Measurements from ENCODE around the gene BIRC6.
"Not testable (repeated sequence)": the region's sequence is repeated elsewhere in the genome, so short reads cannot be mapped to it uniquely, and the experiment has no call there.

The BIRC6 gene

DNA sequence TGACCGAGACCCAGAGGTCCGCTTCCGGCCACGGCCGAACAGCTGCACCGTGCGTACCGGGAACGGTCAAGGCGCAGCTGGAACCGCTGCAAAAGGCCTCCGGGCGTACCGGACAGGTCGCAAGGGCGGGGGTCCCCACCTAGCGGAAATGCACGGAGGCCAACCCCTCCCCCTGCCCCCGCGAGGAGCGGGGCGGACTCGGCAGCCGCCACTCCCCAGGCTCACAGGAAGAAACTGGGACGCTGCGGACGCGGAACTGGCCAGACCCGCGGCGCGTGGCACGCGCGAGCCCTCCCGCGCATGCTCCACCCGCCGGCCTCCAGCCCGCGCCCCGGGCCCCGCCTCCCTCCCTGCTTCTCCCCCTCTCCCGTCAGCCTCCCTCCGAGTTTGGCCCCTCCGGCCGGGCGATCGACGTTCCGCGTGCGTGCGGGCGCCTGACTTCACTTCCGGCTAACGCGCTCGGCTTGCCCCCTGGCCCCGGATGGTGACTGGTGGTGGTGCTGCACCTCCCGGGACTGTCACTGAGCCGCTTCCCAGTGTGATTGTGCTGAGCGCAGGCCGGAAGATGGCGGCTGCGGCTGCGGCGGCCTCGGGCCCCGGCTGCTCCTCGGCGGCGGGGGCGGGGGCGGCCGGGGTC lies at the start of gene BIRC6:
Gene BIRC6, plus strand, starts transcription at position 343 of the 637 bp plus-strand sequence. Its CDS starts 139 bp downstream, at position 482.
- peak; percentile 96 for DNase-seq

- no peak for DNase-seq
Observed at GRCh38 chr2:32310577-32310976, 46.2 kb upstream of the BIRC6 start.

DNA sequence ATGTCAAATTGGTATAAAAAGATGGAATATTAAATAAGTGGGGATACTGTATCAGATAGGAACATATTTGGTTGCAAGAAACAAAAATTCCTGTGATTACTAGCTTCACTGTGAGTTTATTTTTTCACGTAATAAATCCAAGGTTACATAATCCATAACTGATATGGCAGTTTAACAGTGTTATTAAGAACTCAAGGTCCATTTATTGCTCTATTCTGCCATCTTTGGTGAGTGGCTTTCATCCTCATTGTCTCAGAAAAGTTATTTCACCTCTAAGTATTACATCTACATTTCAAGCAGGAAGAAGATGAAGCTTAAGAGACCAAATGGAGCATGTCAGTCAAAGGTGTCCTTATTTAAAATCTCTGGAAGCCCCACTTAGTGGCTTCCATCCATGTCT lies 41.9 kb upstream of the BIRC6 start:
- DNase-seq, result no peak

- DNase-seq, result not testable (repeated sequence)
Observed at GRCh38 chr2:32328679-32329078, 28.1 kb upstream of the BIRC6 start.

- not testable (repeated sequence) for DNase-seq
Observed at GRCh38 chr2:32329180-32329980, 27.4 kb upstream of the BIRC6 start.

DNA sequence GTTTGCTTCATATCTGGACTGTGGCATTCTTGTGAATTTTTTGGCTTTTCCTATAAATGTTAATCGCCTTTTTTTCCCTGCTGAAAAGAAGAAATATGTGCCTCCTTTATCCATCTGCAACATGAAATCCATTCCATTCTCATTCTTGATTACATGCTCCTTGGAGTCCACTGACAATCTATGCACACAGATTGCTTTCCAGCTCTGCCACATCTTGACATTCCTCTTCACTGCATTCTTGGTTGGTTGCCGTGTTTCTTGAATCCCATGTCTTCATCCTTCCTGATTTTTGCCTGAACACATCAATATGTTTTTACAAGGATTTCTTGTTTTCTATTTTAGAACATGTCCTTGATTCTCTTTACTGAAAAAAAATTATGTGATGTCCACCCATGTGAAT lies 26.7 kb upstream of the BIRC6 start:
- peak; percentile 43 for DNase-seq

DNA sequence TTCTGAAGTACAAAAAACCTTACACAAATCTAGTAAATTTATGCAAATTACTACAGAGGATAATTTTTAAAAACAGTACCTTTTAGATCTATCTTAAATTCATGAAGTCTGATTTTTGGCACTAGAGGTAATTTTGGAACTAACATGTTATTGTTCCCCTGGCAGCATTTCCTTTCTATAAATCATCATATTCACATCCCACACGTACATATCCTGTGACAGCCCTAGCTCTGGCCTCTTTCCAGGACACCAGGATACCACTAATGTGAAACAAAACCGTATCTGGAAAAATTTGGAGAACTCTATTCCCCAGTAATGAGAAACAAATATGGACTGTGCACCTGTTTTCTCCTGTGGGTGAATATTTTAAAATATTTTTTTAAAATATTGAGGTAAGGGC lies 14.0 kb upstream of the BIRC6 start:
- DNase-seq, result peak; percentile 42

DNA sequence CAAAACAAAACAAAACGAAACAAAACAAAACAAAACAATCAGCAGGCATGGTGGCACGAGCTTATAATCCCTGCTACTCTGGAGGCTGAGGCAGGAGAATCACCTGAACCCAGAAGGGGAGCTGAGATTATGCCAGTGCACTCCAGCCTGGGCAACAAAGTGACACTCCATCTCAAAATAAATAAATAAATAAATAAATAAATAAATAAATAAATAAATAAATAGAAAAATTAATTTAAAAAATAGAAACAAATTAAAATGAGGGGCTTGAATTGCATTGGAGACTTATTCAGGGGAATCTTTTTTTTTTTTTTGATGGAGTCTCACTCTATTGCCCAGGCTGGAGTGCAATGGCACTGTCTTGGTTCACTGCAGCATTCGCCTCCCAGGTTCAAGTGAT lies 6.0 kb upstream of the BIRC6 start:
- DNase-seq, result not testable (repeated sequence)

DNA sequence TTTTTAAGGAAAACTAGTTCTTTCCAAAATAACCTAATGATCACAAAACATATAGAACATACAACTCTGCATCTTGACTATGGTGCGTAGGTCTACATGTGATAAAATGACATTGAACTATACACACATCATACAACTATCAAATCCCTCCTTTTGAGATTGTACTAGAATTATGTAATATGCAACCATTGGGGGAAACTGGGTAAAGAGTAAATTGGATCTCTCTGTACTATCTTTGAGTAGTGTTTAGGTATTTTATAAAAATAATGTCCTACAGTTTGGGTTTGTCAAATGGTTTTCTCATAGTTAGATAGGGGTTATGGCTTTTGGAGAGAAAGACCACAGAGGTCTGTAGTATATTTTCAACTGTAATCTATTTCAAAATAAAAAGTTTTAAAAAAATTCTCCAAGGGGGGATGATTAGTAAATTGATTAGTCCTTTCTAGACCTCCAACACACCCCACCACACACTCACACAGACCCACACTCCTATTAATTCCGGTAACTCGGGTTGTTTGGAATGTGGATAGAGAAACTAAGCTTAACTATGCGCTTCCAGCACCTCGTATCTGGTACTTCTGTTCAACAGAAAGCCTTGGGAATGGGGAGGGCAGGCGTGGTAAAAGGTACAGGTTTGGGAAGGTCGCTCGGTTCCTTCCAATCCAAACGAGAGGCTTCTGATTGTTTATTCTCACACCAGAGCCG lies 695 bp upstream of the BIRC6 start:
- no peak for DNase-seq

DNA sequence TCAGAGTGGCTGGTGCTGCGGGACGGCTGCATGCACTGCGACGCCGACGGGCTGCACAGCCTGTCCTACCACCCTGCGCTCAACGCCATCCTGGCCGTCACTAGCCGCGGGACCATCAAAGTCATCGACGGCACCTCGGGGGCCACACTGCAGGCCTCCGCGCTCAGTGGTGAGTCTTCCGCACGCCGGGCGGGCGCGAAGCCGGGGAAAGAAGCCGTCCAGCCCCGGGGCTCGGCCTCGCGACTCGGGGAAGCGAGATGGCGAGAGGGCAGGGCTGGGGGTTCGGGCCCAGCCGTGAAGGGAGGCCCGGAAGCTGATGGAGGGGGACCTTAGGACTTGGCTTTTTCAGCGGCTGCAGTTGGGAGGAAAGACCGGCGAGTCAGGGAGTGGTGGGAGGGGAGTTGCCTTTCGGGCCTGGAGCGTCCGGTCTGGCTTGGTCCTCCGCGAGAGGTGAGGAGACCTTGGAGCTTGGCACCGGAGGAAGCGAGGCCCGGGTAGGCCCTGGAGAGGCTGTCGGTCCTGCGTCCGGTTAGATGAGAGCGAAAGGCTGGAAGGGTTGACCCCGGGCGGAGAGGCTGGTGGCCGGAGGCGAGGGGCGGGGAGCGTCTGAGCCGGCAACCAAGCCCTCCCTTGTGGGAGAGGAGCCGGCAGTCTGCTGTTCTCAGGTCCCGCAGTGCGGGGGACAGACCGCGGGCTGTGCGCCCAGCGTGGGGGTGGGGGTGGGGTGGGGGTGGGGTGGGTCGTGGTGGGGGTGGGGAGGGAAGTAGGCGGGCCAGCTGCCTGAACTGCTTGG lies 691 bp downstream of the BIRC6 start:
- peak; percentile 19 for DNase-seq

DNA sequence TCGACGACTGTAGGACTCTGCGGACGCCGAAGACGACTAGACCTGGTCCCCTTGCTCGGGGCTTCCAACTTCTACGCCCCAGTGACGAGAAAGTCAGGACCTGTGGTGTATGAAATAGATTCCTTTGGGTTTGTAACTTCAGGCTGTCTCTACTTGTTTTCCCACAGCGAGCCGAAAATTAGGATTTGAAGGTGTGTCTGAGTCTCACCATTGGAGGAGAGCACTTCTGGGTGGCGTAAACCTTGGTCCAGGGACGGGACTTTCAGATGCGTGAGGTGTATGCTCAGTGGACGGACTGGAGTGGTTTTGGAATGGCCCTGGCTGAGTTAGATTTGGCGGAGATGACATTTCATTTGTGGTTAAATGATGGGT lies 1.3 kb downstream of the BIRC6 start:
- peak; percentile 9 for DNase-seq

GRCh38 chr2:32360416-32360815 lies 3.6 kb downstream of the BIRC6 start:
- peak; percentile 23 for DNase-seq

GRCh38 chr2:32362997-32363396 lies 6.2 kb downstream of the BIRC6 start:
- not testable (repeated sequence) for DNase-seq

- DNase-seq, result no peak
Observed at GRCh38 chr2:32363597-32363996, 6.8 kb downstream of the BIRC6 start.

DNA sequence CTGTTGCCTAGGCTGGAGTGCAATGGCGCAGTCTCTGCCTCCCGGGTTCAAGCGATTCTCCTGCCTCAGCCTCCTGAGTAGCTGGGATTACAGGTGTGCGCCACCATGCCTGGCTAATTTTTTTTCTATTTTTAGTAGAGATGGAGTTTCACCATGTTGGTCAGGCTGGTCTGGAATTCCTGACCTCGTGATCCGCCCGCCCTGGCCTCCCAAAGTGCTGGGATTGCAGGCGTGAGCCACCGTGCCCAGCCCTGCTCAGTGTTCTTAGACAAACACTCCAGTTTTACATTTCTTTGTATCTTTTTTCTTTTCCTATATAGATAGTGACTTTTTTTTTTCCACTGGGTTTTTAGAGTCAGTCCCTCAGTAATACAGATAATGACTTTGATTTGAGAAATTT lies 7.5 kb downstream of the BIRC6 start:
- not testable (repeated sequence) for DNase-seq

DNA sequence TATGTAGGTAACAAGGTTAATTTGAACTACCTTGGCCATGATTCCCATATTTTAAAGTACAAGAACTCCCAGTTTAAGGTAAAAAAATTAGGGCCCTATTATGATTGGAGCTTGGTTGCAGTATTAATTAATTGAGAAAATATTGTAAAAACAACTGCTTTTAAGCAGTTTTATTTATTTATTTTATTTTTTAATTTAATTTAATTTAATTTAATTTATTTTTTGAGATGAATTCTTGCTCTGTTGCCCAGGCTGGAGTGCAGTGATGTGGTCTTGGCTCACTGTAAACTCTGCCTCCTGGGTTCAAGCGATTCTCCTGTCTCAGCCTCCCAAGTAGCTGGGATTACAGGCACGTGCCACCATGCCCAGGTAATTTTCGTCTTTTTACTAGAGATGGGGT lies 8.9 kb downstream of the BIRC6 start:
- DNase-seq, result not testable (repeated sequence)

GRCh38 chr2:32366595-32366994 lies 9.8 kb downstream of the BIRC6 start:
- no peak for DNase-seq

DNA sequence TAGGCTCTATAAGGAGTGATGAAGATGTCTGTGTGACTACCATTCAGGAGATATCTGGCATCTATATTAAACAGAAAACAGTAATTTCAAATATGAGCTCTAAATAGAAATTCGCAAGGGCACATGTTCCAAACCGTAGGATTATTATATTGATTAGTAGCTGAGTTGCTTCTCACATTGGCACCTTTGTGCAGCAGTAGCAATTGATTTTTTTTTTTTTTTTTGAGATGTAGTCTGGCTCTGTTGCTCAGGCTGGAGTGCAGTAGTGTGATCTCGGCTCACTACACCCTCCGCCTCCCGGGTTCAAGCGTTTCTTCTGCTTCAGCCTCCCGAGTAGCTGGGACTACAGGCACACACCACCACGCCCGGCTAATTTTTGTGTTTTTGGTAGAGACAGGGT lies 12.4 kb downstream of the BIRC6 start:
- no peak for DNase-seq

DNA sequence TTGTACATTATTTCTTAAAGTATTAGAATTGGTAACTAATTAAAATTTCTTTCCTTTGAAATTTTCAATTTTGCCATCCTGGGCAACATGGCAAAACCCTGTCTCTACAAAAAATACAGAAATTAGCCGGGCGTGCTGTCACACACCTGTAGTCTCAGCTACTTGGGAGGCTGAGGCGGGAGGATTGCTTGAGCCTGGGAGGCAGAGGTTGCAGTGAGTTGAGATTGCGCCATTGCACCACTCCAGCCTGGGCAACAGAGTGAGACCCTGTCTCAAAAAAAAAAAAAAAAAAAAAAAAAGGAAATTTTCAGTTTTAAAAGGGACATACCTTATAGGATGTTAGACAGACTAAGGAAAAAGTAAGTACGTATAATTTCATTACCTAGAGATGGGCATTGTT lies 14.1 kb downstream of the BIRC6 start:
- not testable (repeated sequence) for DNase-seq

DNA sequence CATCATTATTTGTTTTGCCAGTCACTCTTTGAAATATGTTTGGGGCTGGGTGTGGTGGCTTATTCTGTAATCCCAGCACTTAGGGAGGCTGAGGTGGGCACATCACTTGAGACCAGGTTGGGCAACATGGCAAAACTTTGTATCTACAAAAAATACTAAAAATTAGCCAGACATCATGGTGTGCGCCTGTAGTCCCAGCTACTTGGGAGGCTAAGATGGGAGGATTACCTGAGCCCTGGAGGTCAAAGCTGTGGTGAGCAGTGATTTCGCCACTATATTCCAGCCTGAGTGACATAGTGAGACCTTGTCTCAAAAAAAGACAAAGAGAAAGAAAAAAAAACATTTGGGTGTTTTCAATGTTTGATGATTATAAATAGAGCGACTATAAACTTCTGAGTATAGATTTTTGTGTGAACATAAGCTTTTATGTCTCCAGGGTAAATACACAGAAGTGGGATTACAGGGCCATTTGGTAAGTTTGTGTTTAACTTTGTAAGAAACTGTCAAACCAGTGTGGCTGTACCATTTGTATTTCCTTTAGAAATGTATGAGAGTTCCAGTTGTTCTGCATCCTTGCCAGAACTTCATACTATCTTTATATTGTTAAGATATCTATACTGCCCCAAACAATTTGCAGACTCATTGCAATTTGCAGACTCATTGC lies 15.8 kb downstream of the BIRC6 start:
- DNase-seq, result no peak

DNA sequence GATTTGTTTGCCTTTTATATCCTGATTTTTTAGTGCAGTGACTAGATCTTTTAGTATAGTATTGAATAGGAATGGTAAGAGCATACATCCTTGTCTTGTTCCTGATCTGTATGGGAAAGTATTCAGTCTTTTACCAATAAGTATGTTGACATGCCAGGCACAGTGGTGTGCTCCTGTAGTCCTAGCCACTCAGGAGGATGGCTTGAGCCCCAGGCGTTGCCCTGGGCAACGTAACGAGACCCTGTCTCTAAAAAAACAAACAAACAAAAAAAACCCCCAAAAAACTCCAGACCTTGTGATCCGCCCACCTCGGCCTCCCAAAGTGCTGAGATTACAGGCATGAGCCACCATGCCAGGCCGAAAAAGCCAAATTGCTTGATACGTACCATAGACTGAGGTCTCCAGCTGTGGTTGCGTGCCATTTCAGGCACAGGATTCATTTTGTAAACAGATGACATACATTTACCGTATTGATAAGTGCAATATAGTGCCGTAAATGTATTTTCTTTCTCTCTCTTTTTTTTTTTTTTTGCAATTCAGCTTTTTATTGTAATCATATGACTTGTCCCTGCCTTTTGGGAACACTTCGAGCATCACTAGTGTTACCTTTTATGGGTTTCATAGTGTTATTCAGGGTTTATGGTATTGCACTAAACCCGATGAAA lies 18.5 kb downstream of the BIRC6 start:
- DNase-seq, result no peak

DNA sequence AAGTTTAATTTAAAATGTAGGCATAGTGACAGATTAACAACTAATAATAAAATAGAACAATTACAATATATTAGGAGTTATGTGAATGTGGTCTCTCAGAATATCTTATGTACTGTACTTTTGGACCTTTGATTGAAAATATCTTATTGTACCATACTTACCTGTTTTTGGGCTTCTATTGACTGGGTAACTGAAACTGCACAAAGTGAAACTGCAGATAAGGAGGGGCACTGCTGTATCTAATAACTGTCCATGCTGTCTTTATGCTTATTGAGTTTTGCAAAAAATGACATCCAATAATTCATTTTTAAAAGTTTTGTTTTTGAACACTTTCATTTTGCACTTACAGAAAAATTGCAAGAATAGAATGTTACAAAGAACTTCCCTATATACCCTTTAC lies 19.9 kb downstream of the BIRC6 start:
- no peak for DNase-seq
